HG03354 (cell line): ENCODE results near the gene TMEM33.

Experiments
- ATAC-seq: cut with Tn5 transposase; IDR thresholded peaks from one replicate; pipeline ENCODE4 v1.9.1; 2021; ENCODE audit warnings: mild to moderate bottlenecking; ENCODE audit not compliant: unreplicated experiment, poor library complexity, severe bottlenecking

The TMEM33 gene

GRCh38 chr4:41992967-41993857 is 58.0 kb downstream of the TMEM33 start:
- no peak for ATAC-seq

- ATAC-seq, result no peak
Observed at GRCh38 chr4:41994461-41994985, 59.3 kb downstream of the TMEM33 start.

- no peak for ATAC-seq
Observed at GRCh38 chr4:41998019-41998418, 62.8 kb downstream of the TMEM33 start.

GRCh38 chr4:41999321-41999720 is 64.1 kb downstream of the TMEM33 start:
- no peak for ATAC-seq

GRCh38 chr4:42008011-42008786 is 73.0 kb downstream of the TMEM33 start:
- no peak for ATAC-seq
